Osteoblast (primary cell): Measurements from ENCODE around the gene C19orf85. TPM values are rescaled to one million over a fixed set of nuclear protein-coding genes. Genes with fewer than 3 reads are reported as not detected.

Source experiments
- DNase-seq: peaks from one replicate; pipeline ENCODE4 v3.0.0; 2011; ENCODE audit warnings: low spot score, mixed read lengths; ENCODE audit not compliant: insufficient read length; ENCODE audit errors: missing footprints
- H2AFZ ChIP-seq: 2 replicates; pipeline ENCODE4 v1.6.0; 2011; ENCODE audit warnings: mild to moderate bottlenecking, low read length
- H3K27ac ChIP-seq: 2 replicates; pipeline ENCODE4 v1.5.1; 2011; ENCODE audit warnings: mild to moderate bottlenecking, low read depth, low read length, moderate library complexity
- H3K27me3 ChIP-seq: 2 replicates; pipeline ENCODE4 v1.6.0; 2012; ENCODE audit warnings: mild to moderate bottlenecking, control low read depth, inconsistent platforms, low read length, moderate library complexity; ENCODE audit not compliant: insufficient read depth
- H3K36me3 ChIP-seq: 2 replicates; pipeline ENCODE4 v1.5.1; 2011; ENCODE audit warnings: mild to moderate bottlenecking, low read length, control low read depth, moderate library complexity; ENCODE audit not compliant: insufficient read depth
- H3K4me1 ChIP-seq: 2 replicates; pipeline ENCODE4 v1.5.1; 2011; ENCODE audit warnings: mild to moderate bottlenecking, low read length, control low read depth, moderate library complexity; ENCODE audit not compliant: insufficient read depth
- H3K4me2 ChIP-seq: 2 replicates; pipeline ENCODE4 v1.6.0; 2011; ENCODE audit warnings: mild to moderate bottlenecking, low read length; ENCODE audit not compliant: insufficient read depth
- H3K4me3 ChIP-seq: fragments of 200-600 bp; sonication (generic); 3 replicates; pipeline ENCODE4 v1.5.1; 2012; ENCODE audit warnings: mild to moderate bottlenecking, low read length, inconsistent platforms; ENCODE audit not compliant: insufficient read depth
- H3K79me2 ChIP-seq: 2 replicates; pipeline ENCODE4 v1.6.0; 2012; ENCODE audit warnings: mild to moderate bottlenecking, low read length, control low read depth, inconsistent platforms; ENCODE audit not compliant: insufficient read depth
- H3K9me3 ChIP-seq: 2 replicates; pipeline ENCODE4 v1.5.1; 2011; ENCODE audit warnings: low read depth, low read length, control low read depth
- H4K20me1 ChIP-seq: 2 replicates; pipeline ENCODE4 v1.6.0; 2012; ENCODE audit warnings: mild to moderate bottlenecking, low read length, control low read depth; ENCODE audit not compliant: insufficient read depth
- total RNA-seq: library from RNA; depleted of rRNA; stranded (reverse); fragments of >200 nt; gene quantifications from 2 replicates; pipeline ENCODE4 v1.2.3, GENCODE V29; 2012
- TF ChIP-seq, protein P1 (sequence below): IDR thresholded peaks from 2 replicates; pipeline ENCODE4 v1.5.1; 2011; ENCODE audit warnings: mild to moderate bottlenecking, low read depth, low read length, moderate library complexity; ENCODE audit errors: extremely low read depth

C19orf85 gene
- total RNA-seq, 1 donor, result not detected

DNA sequence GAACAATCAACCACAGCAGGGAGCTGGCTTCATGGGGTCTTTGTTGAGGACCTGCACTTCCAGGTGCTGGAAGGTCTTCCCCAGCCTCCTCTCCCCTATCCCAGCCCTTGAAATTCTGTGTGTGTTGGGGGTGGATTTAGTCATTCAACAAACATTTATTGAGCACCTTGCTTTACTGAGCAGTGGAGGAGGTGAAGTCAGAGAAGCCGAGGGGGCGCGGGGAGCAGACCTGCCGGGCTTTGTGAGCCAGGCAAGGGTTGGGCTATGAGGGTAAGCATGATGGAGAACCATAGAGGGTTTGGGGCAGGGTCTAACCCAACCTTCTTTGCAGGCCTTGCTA, 3.5 kb upstream of the C19orf85 start:
- Histone ChIP-seq H3K4me1 (peaks cover 20% of the 10 kb centered on the region), H3K27me3 (no peaks in the 10 kb centered on the region), H4K20me1 (no peaks in the 10 kb centered on the region), H3K9me3 (no peaks in the 10 kb centered on the region), H3K4me2 (peak overlapping the region; percentile 56), H3K36me3 (no peaks in the 10 kb centered on the region), H3K4me3 (peak overlapping the region; percentile 31), H3K79me2 (no peaks in the 10 kb centered on the region), H2AFZ (peak overlapping the region; percentile 65), H3K27ac (peak overlapping the region; percentile 52)
- no peak for DNase-seq
- TF ChIP-seq, protein P1, sequence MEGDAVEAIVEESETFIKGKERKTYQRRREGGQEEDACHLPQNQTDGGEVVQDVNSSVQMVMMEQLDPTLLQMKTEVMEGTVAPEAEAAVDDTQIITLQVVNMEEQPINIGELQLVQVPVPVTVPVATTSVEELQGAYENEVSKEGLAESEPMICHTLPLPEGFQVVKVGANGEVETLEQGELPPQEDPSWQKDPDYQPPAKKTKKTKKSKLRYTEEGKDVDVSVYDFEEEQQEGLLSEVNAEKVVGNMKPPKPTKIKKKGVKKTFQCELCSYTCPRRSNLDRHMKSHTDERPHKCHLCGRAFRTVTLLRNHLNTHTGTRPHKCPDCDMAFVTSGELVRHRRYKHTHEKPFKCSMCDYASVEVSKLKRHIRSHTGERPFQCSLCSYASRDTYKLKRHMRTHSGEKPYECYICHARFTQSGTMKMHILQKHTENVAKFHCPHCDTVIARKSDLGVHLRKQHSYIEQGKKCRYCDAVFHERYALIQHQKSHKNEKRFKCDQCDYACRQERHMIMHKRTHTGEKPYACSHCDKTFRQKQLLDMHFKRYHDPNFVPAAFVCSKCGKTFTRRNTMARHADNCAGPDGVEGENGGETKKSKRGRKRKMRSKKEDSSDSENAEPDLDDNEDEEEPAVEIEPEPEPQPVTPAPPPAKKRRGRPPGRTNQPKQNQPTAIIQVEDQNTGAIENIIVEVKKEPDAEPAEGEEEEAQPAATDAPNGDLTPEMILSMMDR, result peak; percentile 12

DNA sequence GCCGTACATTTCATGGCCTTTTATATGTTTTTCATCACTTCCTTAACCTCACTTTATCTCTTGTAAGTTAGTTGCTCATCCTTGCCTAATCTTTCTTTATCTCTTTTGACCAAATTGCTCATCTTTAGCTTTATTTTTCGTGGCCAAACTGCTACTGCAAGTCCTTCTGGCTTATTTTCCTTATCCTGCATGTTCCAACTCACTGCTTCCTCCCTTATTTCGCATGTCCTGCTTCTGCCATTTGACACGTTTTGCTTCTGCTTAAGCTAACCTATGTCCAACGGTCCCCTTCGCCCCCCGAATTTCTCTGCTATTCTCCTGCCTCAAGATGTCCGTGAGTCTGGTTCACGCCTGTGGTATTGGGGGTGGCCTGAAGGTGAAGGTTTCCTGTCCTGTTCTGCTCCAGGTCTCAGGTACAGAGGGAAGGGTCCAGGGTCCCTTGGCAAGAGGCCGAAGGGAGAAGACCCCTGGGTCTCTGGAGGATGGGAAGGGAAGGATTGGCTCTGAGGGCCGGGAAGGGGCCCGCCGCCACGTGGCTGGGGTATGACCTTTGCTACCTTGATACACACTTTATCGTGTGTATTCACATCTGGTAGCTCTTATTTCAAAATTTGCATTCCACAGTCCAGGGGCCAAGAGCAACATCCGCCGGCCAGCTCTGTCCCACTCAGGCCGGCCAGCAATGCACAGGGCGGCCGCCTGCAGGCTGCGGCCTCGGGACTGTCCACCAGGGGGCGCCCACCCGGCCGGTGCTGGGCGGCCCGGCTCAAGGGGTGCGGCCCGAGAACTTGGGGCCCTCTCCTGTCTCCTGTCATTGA, 2.9 kb upstream of the C19orf85 start:
- Histone ChIP-seq H2AFZ (peak overlapping the region; percentile 65), H3K9me3 (no peaks in the 10 kb centered on the region), H3K27ac (peak overlapping the region; percentile 66), H4K20me1 (no peaks in the 10 kb centered on the region), H3K4me2 (peak overlapping the region; percentile 56), H3K4me1 (peaks cover 15% of the 10 kb centered on the region), H3K36me3 (no peaks in the 10 kb centered on the region), H3K27me3 (no peaks in the 10 kb centered on the region), H3K79me2 (no peaks in the 10 kb centered on the region), H3K4me3 (peak overlapping the region; percentile 31)
- TF ChIP-seq, protein P1, result peak; percentile 93
- DNase-seq, result peak; percentile 99

DNA sequence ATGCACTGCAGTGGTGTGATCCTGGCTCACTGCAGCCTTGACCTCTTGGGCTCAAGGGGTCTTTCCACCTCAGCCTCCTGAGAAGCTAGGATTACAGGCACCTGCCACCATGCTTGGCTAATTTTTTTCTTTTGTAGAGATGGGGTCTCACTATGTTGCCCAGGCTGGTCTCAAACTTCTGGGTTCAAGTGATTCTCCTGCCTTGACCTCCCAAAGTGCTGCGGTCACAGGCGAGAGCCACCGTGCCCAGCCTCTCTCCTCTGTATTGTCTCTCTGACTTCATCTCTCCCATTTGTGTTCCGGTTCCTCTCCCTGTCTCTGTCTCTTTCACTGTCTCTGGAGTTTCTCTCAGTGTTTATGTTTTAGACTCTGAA, 1.7 kb upstream of the C19orf85 start:
- Histone ChIP-seq H3K79me2 (peaks cover 1% of the 10 kb centered on the region), H3K27ac (no peak overlapping the region), H3K9me3 (no peaks in the 10 kb centered on the region), H3K4me2 (no peak overlapping the region), H3K4me1 (peaks cover 18% of the 10 kb centered on the region), H3K27me3 (no peaks in the 10 kb centered on the region), H3K4me3 (no peak overlapping the region), H4K20me1 (no peaks in the 10 kb centered on the region), H2AFZ (no peak overlapping the region), H3K36me3 (no peaks in the 10 kb centered on the region)
- DNase-seq, result no peak
- TF ChIP-seq, protein P1, result no peak

DNA sequence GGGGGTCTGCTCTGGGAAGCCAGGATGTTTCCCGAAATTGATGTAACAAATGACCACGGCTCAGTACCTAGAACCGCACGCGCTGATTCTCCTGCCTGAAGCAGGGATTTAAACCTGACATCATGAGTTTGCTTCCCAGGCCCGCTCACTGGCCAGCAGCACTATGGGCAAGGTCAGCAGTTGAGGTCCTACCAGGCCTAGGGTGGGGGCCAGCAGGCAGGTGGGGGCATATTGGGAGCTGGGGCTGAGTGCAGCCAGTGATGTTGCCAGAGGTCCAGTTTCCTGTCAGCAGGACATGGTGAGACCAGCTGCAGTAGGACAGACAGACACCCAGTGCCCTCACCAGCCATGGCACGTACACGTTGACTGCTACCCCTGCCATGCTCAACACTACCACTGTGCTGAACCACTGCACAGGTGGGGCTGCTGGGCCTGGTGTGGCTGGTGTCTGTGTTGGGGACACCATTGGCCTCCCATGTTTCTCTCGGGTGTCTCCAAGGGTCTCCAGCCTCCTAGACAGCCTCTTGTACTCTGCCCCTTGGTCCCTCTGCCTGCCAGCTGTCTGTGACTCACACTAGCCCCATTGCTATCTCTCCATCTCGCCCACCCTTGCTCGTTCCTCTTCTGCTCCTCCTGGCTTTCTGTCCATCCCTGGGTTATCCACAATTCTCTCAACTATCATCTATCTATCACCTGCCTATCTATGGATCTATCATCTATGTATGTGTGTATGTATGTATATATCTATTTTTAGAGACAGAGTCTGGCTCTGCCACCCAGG, 1.1 kb upstream of the C19orf85 start:
- H3K4me3 ChIP-seq, result no peak overlapping the region
- H2AFZ ChIP-seq, result no peak overlapping the region
- H3K36me3 ChIP-seq, result no peaks in the 10 kb centered on the region
- no peaks in the 10 kb centered on the region for H3K27me3 ChIP-seq
- peaks cover 21% of the 10 kb centered on the region for H3K4me1 ChIP-seq
- peaks cover 3% of the 10 kb centered on the region for H3K79me2 ChIP-seq
- no peak for DNase-seq
- no peaks in the 10 kb centered on the region for H3K9me3 ChIP-seq
- no peak overlapping the region for H3K4me2 ChIP-seq
- H4K20me1 ChIP-seq, result no peaks in the 10 kb centered on the region
- H3K27ac ChIP-seq, result no peak overlapping the region
- TF ChIP-seq, protein P1, result no peak
